GM19395 (cell line): ENCODE measurements around the gene ACLY.
A peak's percentile ranks its signal among the peaks of the same experiment; 100 is the strongest.

ENCODE experiments used
- ATAC-seq: cut with Tn5 transposase; IDR thresholded peaks from one replicate; pipeline ENCODE4 v1.9.1; 2021; ENCODE audit warnings: mild to moderate bottlenecking, moderate library complexity; ENCODE audit not compliant: unreplicated experiment

ACLY gene

DNA sequence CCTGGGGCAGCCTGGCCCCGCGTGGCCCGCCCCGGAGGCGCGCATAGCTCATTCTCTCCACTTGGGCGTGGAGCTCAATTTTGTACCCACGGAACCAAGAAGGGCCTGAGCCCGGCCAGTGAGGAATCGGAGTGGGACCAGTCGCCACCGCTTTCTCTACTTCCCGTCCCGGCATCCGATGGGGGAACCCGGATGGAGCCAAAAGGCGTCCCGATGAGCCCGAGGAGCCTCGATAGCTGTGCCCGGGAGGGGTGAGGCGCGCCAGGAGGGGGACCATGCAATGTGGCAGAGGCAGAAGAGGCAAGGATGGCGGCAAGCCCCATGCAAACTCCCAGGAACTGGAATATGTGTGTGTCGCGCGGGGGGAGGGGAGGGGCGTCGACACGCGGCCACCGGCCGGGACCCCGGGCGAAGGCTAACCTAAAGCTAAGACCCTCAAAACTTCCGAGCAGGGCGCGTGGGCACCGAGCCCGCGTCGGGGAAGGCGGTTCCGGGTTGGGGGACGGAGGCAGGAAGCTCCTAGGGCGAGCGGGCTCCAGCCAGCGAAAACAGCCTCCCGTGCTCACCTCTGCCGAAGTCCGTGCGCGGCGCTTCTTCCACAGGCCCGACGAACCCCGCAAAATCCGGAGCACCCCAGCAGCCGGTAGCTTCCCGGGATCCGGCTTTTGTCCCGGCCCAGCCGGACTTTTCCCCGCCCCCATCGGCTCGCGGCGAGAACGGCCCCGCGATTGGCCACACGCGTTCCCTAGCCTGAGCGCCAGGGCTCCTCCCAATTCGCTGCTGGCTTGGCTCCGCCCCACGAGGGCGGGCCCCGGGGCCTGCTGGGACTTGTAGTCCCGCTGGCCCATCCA, at the start of gene ACLY:
Gene ACLY (minus strand): TSS at position 638 of the 851 bp plus-strand sequence. CDS start 5,078 bp downstream, outside the sequence.
- peak; percentile 77 for ATAC-seq

DNA sequence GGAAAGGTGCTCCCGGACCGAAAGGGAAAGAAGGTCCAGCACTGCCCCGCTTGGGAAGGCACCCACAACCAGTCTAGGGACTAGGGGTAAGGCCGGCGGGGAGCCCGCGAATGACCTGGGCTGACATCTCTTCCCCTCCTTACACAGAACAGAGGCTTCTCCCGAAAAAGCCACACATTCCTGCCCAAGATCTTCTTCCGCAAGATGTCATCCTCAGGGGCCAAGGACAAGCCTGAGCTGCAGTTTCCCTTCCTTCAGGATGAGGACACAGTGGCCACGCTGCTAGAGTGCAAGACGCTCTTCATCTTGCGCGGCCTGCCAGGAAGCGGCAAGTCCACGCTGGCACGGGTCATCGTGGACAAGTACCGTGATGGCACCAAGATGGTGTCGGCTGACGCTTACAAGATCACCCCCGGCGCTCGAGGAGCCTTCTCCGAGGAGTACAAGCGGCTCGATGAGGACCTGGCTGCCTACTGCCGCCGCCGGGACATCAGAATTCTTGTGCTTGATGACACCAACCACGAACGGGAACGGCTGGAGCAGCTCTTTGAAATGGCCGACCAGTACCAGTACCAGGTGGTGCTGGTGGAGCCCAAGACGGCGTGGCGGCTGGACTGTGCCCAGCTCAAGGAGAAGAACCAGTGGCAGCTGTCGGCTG, 49.3 kb upstream of the ACLY start:
- ATAC-seq = no peak

DNA sequence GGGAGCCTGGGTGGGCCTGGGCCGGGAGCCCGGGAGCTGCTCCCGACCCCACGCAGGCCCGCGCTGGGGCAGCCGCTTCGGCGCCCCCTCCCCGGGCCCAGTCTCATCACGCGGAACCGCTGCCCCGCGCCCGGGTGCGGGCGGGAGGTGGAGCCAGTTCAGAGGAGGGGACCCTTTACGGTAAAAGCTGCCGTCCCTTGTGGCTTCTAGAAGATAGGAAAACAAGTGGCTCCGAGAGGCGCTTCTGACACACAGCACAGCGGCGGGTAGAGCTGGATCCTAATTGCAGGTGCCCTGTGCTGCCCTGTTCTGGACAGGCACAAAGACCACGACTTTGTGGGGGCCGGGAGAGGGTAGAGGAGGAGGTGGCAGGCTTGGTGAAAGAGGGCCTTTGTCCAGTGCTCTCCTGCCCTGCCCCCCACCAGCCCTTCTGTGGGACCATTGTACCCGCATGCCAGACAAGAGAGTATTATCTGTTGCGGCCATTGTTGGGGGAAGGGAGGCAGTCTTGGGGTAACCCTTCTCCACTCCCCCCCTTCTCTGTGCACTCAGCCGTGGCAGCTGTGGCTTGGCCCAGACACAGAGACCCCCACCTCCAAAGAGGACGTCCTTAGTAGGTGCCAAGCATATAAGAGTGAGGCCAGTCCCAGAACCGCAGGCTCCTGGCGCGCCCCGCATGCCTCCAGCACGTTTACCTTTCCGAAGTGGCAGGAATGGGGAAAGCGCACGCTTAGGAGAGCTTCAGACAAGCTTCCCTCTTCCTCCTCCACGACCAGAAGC, 48.6 kb upstream of the ACLY start:
- ATAC-seq = peak; percentile 30

DNA sequence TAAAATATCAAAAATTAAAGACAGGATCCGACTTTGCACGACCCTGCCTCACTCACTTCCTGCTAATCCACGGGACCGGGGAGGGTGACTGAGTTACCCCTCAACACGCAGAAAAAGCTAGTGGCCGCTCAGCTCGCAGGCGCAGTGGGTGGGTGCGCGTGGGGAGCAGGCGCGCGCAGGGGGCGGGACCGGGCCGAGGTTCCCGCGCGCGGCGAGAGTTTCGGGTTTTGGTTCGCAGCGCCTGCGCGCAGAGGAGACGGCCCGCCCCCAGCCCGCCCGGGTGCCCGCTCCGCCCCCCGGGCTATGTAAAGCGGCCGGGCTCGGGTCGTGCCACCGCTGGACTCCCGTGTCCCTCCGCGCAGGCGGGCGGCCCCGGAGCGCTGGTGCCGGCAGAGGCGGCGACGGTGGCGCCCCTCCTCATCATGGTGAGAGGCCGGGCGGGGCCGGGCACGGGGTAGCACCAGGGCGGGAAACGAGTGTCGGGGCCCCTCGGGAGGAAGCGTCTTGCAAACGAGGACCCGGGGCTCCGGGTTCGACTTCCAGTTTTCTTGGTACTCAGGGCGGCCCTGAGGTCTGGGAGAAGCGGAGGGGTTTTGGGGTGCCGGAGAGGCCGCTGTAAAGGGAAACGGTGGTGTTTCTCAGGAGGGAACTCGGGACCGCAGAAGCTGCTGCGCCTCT, 47.9 kb upstream of the ACLY start, which contains the start of gene CNP:
Gene CNP (plus strand): TSS at position 333 of the 678 bp plus-strand sequence. CDS start 90 bp downstream, at position 423.
- peak; percentile 65 for ATAC-seq

DNA sequence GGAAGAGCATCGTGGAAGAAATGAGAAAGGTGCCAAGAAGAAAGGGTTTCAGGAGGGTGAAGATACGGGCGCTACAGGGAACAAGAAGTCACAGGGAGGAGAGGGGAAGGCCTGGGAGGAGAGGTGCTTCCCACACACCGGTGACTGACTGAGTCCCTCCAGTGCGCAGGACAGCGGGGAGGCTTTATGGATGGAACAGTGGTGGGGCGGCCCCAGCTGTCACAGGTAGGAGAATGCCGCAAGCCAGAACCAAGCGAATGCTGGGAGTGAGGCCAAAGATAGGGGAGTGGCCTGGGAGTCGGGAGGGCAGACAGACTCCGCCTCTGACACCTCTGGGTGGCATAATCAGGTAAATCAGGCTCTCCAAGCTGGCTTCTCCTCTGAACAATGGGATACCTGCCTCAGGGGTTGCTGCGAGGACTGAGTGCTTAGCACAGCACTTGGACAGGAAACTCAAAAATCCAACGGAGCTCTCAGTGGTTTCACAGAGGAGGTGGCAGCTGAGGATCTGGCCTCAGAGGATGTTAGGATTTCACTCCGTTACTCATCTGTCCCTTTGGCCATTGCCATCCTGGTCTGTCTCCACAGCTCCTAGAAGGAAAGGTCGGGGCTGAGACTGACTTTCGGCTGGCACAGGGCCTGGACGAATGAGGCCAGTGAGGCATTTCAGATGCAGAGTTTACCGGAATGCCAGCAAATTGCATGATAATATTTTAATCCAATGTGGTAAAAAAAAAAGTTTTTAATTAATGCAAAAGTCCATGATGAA, 47.1 kb upstream of the ACLY start:
- no peak for ATAC-seq

DNA sequence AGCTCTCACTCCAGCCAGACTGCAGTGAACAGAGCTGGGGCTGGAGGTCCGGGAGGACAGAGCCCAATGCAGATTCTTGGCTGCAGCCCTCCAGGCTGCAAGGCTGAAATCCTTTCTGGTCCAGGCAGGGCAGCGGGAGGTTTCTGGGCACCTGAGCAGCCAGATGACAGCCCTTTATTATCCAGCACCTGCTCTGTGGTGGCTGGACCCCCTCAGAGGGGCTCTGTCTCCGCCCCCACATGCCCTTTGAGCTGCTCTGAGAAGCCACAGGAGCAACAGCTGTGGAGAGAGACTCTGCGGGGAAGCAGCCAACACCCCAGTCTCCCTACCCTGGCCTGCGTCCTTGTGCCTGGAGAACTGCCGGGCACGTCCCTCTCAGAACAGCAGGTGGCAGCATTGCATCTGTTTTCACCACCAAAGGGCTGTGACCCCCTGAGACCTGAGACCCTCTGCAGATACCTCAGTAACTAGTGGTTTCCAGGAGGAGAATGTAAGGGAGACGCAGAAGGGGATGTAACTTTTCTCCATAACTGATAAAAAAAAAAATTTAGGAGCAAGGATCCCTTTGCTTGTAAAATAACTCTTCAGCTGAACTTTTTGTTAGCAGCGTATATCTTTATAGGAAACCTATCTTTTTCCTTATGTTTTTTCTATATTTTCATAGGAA, 44.1 kb upstream of the ACLY start:
- ATAC-seq = no peak

DNA sequence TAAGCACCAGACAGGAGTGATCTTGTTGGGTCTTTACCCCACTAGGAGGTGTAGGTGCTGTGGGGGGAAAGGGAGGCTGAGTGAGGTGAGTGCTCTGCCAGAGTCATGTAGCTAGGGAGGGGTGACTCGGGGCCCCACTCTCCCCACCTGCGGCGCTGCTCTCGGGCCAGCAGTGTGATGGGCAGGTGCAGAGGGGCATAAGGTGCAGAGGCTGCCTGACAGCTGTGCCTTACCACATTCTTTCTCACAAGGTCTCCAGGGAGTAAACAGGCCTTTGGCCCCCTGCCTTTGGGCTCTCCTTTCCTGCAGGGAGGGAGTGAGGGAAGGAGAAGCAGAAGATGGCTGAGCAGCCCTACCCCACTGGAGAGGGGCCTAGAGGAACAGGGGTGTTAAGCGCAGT, 43.4 kb upstream of the ACLY start:
- no peak for ATAC-seq

DNA sequence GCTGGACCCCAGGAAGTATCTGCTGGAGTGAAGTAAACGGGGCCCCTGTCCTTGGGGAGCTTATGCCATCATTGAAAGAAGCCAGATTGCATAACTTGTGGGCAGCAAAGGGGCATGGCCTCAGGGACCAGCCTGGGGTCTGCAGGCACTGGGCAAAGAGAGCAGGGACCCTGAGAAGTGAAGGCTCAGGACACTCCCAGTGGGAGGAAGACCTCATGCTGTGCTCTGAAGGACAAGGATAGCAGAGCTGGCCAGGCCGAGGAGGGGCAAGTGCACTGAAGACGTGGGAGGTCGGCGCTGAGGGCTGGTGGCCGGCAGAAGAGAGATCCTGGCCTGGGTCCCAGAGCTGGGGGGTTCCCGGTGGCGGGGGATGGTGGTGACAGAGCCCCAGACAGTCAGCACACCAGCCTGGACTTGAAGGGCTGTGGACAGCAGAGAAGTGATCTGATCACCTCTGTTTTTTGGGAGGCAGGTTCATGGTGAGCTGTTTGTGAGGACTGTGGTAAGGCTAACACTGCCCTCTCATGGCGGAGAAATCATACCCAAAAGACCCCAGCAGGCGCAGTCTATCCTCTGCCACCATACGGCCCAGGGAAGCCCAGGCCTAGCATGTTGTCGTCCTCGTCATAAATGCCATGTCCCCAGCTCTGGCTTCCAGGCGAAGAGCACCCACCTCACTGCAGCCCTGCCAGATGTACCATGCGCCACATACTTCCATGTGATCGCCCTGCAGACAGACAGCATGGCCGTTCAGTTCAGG, 40.8 kb upstream of the ACLY start:
- no peak for ATAC-seq

DNA sequence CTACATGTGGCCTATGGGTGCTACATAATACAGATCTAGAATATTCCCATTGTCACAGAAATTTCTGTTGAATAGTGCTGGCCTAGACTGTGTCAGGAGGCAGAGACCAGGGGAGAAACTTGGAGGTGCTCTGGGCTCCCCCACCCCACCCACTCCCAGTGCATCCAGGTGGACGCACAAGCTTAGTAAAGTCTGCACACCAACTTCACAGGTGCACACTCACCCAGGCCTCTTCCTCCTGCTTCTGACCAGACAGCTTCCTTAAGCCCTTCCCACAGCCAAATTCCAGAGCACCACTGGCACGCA, 40.2 kb upstream of the ACLY start:
- ATAC-seq = no peak

DNA sequence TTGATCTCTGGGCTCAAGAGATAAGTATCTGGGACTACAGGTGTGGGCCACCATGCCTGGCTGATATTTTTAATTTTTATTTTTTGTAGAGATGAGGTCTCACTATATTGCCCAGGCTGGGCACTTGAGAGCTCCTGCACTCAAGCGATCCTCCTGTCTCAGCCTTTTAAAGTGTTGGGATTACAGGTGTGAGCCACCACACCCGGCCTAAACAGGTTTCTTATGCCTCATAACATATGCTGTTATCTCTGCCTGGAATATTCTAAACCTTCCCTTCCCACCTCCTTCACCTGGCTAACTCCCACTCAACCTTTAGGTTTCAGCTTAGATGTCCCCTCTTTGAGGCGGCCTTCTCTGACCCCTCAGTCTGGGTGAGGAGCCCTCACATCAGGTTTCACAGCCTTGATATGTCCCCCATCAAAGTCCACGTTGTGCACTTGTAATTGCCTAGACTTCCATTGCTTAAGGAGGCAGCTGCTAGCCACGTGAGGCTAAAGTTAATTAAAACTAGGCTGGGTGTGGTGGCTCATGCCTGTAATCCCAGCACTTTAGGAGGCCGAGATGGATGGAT, 39.2 kb upstream of the ACLY start:
- ATAC-seq = no peak

DNA sequence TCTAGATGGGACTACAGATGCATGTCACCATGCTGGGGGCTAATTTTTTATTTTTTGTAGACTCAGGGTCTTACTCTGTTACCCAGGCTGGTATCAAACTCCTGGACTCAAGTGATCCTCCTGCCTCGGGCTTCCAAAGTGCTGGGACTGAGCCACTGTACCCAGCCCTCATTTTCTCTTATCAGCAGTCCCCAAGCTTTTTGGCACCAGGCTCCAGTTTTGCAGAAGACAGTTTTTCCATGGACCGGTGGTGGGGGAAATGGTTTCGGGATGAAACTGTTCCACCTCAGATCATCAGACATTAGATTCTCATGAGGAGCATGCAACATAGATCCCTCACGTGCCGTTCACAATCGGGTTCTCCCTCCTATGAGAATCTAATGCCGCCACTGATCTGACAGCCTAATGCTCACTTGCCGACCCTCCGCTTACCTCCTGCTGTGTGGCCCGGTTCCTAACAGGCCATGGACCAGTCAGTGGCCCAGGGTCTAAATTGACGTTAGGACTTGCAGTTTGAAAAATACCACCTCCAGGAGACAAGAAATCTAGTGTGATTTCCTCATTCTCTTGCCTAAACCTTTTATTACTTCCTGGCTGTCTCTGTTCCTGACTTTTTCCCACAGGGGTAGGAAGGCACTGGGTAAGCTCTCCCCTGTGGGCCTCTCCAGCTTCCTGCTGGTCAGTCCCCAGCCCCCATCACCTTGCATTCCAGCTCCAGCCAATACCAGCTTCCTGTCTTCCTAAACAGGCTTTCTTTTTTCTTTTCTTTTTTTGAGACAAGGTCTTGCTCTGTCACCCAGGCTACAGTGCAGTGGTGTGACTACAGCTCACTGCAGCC, 38.5 kb upstream of the ACLY start:
- no peak for ATAC-seq

DNA sequence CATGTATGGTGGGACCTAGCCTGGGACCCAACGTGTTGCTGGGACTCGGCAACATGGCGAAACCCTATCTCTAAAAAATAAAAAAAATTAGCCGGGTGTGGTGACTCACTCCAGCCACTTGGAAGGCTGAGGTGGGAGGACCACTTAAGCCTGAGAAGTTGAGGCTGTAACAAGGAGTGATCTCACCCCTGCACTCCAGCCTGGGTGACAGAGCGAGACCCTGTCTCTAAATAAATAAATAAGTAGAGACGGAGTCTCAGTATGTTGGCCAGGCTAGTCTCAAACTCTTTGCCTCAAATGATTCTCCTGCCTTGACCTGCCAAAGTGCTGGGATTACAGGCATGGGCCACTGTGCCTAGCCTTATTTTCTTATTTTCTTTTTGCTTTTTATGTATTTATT, 37.8 kb upstream of the ACLY start:
- no peak for ATAC-seq

DNA sequence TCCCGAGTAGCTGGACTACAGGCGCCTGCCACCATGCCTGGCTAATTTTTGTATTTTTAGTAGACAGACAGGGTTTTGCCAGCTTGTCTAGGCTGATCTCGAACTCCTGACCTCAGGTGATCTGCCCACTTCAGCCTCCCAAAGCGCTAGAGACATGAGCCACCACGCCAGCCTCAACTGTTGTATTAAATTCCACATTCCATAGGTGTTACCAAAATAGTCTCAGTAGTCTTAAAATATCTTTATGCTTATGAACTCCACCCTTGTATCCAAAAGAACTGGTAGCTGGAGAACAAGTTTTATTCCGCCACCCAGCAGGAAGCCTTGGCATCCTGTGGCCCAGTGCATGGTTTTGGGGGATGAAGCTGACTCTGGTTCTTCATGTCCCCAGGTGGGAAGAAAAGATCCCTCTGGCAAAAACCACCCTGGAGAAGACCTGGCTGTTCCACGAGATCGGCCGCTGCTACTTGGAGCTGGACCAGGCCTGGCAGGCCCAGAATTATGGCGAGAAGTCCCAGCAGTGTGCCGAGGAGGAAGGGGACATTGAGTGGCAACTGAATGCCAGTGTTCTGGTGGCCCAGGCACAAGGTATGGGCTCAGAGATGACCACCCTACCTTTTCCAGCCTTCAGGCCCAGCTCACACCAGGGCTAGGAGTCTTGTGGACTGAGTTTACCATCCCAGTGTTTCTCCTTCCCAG, 30.2 kb upstream of the ACLY start:
- no peak for ATAC-seq

DNA sequence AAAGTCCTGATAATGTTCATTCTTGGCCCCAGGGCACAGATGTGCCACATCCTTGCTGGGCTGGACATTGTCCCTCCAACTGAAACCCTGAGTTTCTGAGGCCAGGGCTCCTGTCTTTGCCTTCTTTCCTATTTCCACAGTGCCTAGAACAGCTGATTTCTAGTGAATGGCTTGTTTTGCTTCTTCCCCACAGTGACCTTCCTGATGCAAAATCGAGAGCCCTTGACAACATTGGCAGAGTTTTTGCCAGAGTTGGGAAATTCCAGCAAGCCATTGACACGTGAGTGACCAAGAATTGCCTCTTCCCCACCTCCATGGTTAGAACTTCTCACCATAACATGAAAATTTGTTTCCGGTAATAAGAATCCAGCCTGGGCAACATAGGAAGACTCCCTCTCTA, 26.2 kb upstream of the ACLY start:
- no peak for ATAC-seq

DNA sequence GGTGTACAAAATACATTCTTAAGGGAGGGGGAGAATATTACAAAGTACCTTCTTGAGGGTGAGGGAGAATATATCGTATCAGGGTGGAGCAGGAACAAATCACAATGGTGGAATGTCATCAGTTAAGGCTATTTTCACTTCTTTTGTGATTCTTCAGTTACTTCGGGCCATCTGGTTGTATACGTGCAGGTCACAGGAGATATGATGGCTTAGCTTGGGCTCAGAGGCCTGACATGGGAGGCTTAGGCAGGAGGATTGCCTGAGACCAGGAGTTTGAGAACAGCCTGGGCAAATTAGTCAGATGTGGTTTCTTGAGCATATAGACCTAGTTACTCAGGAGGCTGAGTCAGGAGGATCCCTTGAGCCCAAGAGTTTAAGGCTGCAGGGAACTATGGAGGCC, 24.7 kb upstream of the ACLY start:
- ATAC-seq = no peak

DNA sequence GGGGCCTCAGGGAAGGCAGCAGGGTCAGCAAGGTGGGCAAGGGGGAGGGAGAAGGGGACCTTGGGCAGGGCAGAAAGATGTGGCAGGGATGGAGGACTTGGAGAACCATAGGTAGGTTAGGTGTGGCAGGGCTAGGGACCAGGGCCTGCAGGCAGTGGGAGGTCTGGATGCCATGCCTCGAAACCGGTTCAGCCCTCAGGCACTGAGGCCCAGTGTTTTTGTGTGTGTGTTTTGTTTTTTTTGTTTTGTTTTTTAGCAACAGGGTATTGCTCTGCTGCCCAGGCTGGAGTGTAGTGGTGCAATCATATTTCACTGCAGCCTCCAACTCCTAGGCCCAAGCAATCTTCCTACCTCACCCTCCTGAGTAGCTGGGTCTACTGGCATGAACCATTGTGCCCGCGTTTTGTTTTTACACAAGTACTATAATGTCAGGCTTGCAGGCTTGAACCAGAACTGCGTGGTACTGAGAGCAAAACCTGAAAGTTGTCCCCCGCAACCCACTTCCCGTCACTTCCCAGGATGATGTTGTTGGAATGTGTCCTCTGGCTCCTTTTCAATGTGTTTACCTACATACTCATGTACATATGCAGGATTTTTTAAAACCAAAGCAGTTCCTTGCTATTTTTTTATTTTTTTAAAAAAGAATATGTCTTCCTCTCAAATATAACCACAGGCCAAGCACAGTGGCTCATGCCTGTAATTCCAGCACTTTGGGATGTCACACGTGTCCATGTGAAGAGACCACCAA, 24.0 kb upstream of the ACLY start:
- no peak for ATAC-seq

DNA sequence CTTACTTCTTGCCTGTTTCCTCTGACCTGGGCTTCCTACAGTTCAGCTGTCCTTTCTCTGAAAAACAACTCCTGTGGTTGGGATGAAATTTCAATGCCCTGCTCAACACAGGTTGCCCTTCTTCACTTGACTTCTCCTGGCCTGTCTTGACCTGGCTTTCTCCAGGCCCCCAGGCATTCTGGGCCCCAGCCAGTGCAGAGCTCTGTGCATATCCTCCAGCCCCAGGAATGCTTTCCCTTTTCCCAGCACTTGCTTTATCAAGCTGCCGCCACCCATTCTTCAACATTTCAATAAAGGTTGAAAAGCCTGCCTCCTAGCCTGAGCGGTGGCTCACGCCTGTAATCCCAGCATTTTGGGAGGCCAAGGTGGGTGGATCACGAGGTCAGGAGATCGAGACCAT, 22.4 kb upstream of the ACLY start:
- no peak for ATAC-seq
